ENCODE results near the gene RYR2.

DNA sequence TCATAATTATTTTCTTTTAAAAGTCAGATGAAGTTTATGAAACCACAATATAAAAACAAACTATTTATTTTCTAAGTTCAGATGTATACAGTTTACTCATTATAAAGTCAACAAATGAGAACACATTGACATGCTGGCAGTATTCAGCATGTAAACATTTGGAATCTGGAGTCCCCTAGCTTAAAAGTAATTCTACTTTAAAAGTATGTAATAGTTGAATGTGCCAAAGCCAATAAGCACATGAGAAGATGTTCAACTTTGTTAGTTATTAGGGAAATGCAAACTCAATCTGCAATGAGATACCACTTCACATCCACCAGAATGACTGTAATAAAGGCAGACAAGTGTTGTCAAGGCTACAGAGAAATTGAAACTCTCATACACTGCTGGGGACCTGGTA is 96.6 kb downstream of the RYR2 start:
- TF ChIP-seq, protein P1, sequence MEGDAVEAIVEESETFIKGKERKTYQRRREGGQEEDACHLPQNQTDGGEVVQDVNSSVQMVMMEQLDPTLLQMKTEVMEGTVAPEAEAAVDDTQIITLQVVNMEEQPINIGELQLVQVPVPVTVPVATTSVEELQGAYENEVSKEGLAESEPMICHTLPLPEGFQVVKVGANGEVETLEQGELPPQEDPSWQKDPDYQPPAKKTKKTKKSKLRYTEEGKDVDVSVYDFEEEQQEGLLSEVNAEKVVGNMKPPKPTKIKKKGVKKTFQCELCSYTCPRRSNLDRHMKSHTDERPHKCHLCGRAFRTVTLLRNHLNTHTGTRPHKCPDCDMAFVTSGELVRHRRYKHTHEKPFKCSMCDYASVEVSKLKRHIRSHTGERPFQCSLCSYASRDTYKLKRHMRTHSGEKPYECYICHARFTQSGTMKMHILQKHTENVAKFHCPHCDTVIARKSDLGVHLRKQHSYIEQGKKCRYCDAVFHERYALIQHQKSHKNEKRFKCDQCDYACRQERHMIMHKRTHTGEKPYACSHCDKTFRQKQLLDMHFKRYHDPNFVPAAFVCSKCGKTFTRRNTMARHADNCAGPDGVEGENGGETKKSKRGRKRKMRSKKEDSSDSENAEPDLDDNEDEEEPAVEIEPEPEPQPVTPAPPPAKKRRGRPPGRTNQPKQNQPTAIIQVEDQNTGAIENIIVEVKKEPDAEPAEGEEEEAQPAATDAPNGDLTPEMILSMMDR (IDR thresholded peaks at IDR 0.05; ENCODE audit: low read depth, low read length) = no peak
- no peak for TF ChIP-seq EZH2phosphoT487 (IDR thresholded peaks at IDR 0.05; ENCODE audit: low read depth)

Data from OCI-LY3 (cell line).